ENCODE data around the gene HOXD10. TPM values are rescaled to one million over a fixed set of nuclear protein-coding genes. Genes with fewer than 3 reads are reported as not detected.

Gene HOXD10
- total and polyA plus RNA-seq, 5 donors from 2014 or later, result not detected

- H3K4me3 ChIP-seq (ENCODE audit: low read depth, low read length), result no peak overlapping the region
- H3K9me3 Mint-ChIP-seq, result peaks cover 0 to 19% (median 5%) of the 10 kb centered on the region in 7 donors
Observed at GRCh38 chr2:176140513-176141317, 24.1 kb downstream of the HOXD10 start.

GRCh38 chr2:176142281-176142680 is 25.7 kb downstream of the HOXD10 start:
- Mint-ChIP-seq H3K4me3 (no peak overlapping the region), H3K36me3 (peaks cover 4% of the 10 kb centered on the region), H3K9me3 (peaks cover 0 to 18% (median 5%) of the 10 kb centered on the region in 7 donors), H3K27me3 (peaks cover 91% of the 10 kb centered on the region), H3K27ac (no peak overlapping the region), H3K4me1 (peaks cover 0 to 21% (median 14%) of the 10 kb centered on the region in 4 donors)
- no peak overlapping the region for H3K27ac ChIP-seq (ENCODE audit: insufficient read depth, low read length, poor library complexity, severe bottlenecking)
- no peaks in the 10 kb centered on the region for H3K36me3 ChIP-seq (ENCODE audit: control insufficient read depth, insufficient read depth, low read length)
- peaks cover 66% of the 10 kb centered on the region for H3K27me3 ChIP-seq (ENCODE audit: control insufficient read depth, insufficient read depth, low read length)
- ATAC-seq (ENCODE audit: low read depth in 2 of 2) (no peak), DNase-seq (no peak)
- peaks cover 12% of the 10 kb centered on the region for H3K4me1 ChIP-seq (ENCODE audit: control insufficient read depth, insufficient read depth, low read length, poor library complexity, severe bottlenecking)
- H3K4me3 ChIP-seq (ENCODE audit: low read depth, low read length), result no peak overlapping the region
- H3K9me3 ChIP-seq (ENCODE audit: control insufficient read depth in 2 of 2, low read length in 2 of 2), result peaks cover 4 to 8% of the 10 kb centered on the region in 2 experiments

More at GRCh38 chr2:176140513-176141317, 24.1 kb downstream of the HOXD10 start:
- DNase-seq, result peak; percentile 30 to 71 (median 50)
- Mint-ChIP-seq H3K4me3 (peak overlapping the region in 3 of 4 donors; percentile 36 to 46 (median 38)), H3K36me3 (peaks cover 4% of the 10 kb centered on the region), H3K27ac (peak overlapping the region in 2 of 3 donors; percentile 51 to 94), H3K4me1 (peaks cover 0 to 32% (median 17%) of the 10 kb centered on the region in 4 donors), H3K27me3 (peaks cover 88% of the 10 kb centered on the region)
- H3K9me3 ChIP-seq (ENCODE audit: control insufficient read depth in 2 of 2, low read length in 2 of 2), result peaks cover 4 to 10% of the 10 kb centered on the region in 2 experiments
- no peak overlapping the region for H3K27ac ChIP-seq (ENCODE audit: insufficient read depth, low read length, poor library complexity, severe bottlenecking)
- no peaks in the 10 kb centered on the region for H3K36me3 ChIP-seq (ENCODE audit: control insufficient read depth, insufficient read depth, low read length)
- peaks cover 60% of the 10 kb centered on the region for H3K27me3 ChIP-seq (ENCODE audit: control insufficient read depth, insufficient read depth, low read length)
- ATAC-seq (ENCODE audit: low read depth in 2 of 2), result peak; percentile 42 to 64
- H3K4me1 ChIP-seq (ENCODE audit: control insufficient read depth, insufficient read depth, low read length, poor library complexity, severe bottlenecking), result peaks cover 26% of the 10 kb centered on the region

GRCh38 chr2:176145085-176145969 is 28.7 kb downstream of the HOXD10 start:
- Histone ChIP-seq H3K27ac (ENCODE audit: insufficient read depth, low read length, poor library complexity, severe bottlenecking) (no peak overlapping the region), H3K4me1 (ENCODE audit: control insufficient read depth, insufficient read depth, low read length, poor library complexity, severe bottlenecking) (peaks cover 8% of the 10 kb centered on the region), H3K4me3 (ENCODE audit: low read depth, low read length) (no peak overlapping the region), H3K9me3 (ENCODE audit: control insufficient read depth in 2 of 2, low read length in 2 of 2) (peaks cover 0 to under 1% of the 10 kb centered on the region in 2 experiments), H3K27me3 (ENCODE audit: control insufficient read depth, insufficient read depth, low read length) (peaks cover 51% of the 10 kb centered on the region), H3K36me3 (ENCODE audit: control insufficient read depth, insufficient read depth, low read length) (no peaks in the 10 kb centered on the region)
- Mint-ChIP-seq H3K36me3 (no peaks in the 10 kb centered on the region), H3K4me1 (peaks cover 0 to 14% (median 3%) of the 10 kb centered on the region in 4 donors), H3K9me3 (peaks cover 0 to 9% (median 0%) of the 10 kb centered on the region in 7 donors), H3K4me3 (no peak overlapping the region), H3K27ac (no peak overlapping the region), H3K27me3 (peaks cover 88% of the 10 kb centered on the region)
- no peak for DNase-seq
- no peak for ATAC-seq (ENCODE audit: low read depth in 2 of 2)

- DNase-seq (no peak), ATAC-seq (ENCODE audit: low read depth in 2 of 2) (no peak)
- H3K4me3 ChIP-seq (ENCODE audit: low read depth, low read length), result no peak overlapping the region
- Mint-ChIP-seq H3K27me3 (peaks cover 90% of the 10 kb centered on the region), H3K4me1 (peaks cover 0 to 13% (median 2%) of the 10 kb centered on the region in 4 donors), H3K9me3 (peaks cover 0 to 9% (median 0%) of the 10 kb centered on the region in 7 donors), H3K27ac (no peak overlapping the region), H3K4me3 (no peak overlapping the region), H3K36me3 (no peaks in the 10 kb centered on the region)
- no peak overlapping the region for H3K27ac ChIP-seq (ENCODE audit: insufficient read depth, low read length, poor library complexity, severe bottlenecking)
- peaks cover 0 to 4% of the 10 kb centered on the region in 2 experiments for H3K9me3 ChIP-seq (ENCODE audit: control insufficient read depth in 2 of 2, low read length in 2 of 2)
- H3K27me3 ChIP-seq (ENCODE audit: control insufficient read depth, insufficient read depth, low read length), result peaks cover 48% of the 10 kb centered on the region
- peaks cover under 1% of the 10 kb centered on the region for H3K4me1 ChIP-seq (ENCODE audit: control insufficient read depth, insufficient read depth, low read length, poor library complexity, severe bottlenecking)
- no peaks in the 10 kb centered on the region for H3K36me3 ChIP-seq (ENCODE audit: control insufficient read depth, insufficient read depth, low read length)
Observed at GRCh38 chr2:176146101-176146500, 29.5 kb downstream of the HOXD10 start.

DNA sequence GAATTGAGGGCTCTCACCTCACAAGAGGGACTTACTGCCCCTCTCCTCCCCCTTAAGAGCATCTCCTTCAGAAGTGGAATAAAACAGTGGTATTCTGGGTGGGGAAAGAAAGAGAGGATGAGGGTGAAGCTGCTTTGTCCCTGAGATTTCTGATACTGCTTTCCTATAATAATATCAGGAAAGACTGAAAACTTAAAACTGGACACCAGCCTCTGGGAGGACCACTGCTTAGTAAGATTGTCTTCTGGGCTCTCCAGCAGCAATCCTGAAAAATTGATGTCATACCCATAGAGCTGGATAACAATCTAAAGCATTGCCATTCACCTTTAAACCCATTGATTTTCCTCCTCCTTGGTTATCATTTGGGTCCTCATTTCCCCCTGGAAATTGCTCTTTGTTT is 30.1 kb downstream of the HOXD10 start:
- Histone ChIP-seq H3K27ac (ENCODE audit: insufficient read depth, low read length, poor library complexity, severe bottlenecking) (no peak overlapping the region), H3K4me3 (ENCODE audit: low read depth, low read length) (no peak overlapping the region), H3K27me3 (ENCODE audit: control insufficient read depth, insufficient read depth, low read length) (peaks cover 47% of the 10 kb centered on the region), H3K9me3 (ENCODE audit: control insufficient read depth in 2 of 2, low read length in 2 of 2) (peaks cover 0 to 4% of the 10 kb centered on the region in 2 experiments), H3K4me1 (ENCODE audit: control insufficient read depth, insufficient read depth, low read length, poor library complexity, severe bottlenecking) (no peaks in the 10 kb centered on the region), H3K36me3 (ENCODE audit: control insufficient read depth, insufficient read depth, low read length) (no peaks in the 10 kb centered on the region)
- peaks cover 0 to 9% (median 0%) of the 10 kb centered on the region in 7 donors for H3K9me3 Mint-ChIP-seq
- H3K27me3 Mint-ChIP-seq, result peaks cover 89% of the 10 kb centered on the region
- no peak overlapping the region for H3K4me3 Mint-ChIP-seq
- H3K36me3 Mint-ChIP-seq, result no peaks in the 10 kb centered on the region
- H3K4me1 Mint-ChIP-seq, result peaks cover 0 to 14% (median 0%) of the 10 kb centered on the region in 4 donors
- no peak overlapping the region for H3K27ac Mint-ChIP-seq
- DNase-seq (no peak), ATAC-seq (ENCODE audit: low read depth in 2 of 2) (no peak)

DNA sequence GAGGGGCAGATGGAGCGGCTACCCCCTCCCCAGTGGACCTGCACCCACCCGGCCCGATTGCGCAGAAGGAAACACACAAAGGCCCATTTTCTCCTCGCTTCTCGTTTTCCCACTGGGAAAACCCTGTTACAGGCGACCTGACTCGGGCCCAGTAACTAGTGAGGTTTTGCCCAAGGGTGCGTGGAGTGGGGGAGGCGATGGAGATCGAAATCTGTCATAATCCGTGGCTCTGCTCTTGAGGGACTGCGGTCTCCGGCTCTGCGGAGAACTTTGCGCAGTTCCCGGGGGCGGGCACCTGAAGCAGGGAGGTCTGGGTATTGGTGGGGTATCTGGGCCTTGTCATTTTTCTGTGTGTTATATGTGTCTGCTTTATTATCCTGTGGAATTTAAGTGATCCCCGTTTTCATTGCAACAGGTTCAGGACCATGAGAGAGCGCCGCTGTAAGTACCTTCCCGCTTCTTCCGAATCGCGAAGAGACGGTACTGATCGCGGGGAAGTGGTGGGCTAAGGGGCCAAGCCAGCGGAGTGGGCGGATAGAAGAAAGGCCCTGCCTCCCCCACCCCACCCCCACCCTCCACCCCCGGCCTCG is 30.7 kb downstream of the HOXD10 start:
- H3K27ac ChIP-seq (ENCODE audit: insufficient read depth, low read length, poor library complexity, severe bottlenecking), result no peak overlapping the region
- peaks cover 0 to 9% (median 0%) of the 10 kb centered on the region in 7 donors for H3K9me3 Mint-ChIP-seq
- H3K27ac Mint-ChIP-seq, result peak overlapping the region in 1 of 3 donors; percentile 23
- H3K27me3 ChIP-seq (ENCODE audit: control insufficient read depth, insufficient read depth, low read length), result peaks cover 41% of the 10 kb centered on the region
- H3K9me3 ChIP-seq (ENCODE audit: control insufficient read depth in 2 of 2, low read length in 2 of 2), result peaks cover 0 to 4% of the 10 kb centered on the region in 2 experiments
- no peaks in the 10 kb centered on the region for H3K36me3 Mint-ChIP-seq
- DNase-seq (no peak), ATAC-seq (ENCODE audit: low read depth in 2 of 2) (no peak)
- no peaks in the 10 kb centered on the region for H3K4me1 ChIP-seq (ENCODE audit: control insufficient read depth, insufficient read depth, low read length, poor library complexity, severe bottlenecking)
- no peaks in the 10 kb centered on the region for H3K36me3 ChIP-seq (ENCODE audit: control insufficient read depth, insufficient read depth, low read length)
- peaks cover 0 to 14% (median 0%) of the 10 kb centered on the region in 4 donors for H3K4me1 Mint-ChIP-seq
- H3K27me3 Mint-ChIP-seq, result peaks cover 85% of the 10 kb centered on the region
- no peak overlapping the region for H3K4me3 Mint-ChIP-seq
- no peak overlapping the region for H3K4me3 ChIP-seq (ENCODE audit: low read depth, low read length)

DNA sequence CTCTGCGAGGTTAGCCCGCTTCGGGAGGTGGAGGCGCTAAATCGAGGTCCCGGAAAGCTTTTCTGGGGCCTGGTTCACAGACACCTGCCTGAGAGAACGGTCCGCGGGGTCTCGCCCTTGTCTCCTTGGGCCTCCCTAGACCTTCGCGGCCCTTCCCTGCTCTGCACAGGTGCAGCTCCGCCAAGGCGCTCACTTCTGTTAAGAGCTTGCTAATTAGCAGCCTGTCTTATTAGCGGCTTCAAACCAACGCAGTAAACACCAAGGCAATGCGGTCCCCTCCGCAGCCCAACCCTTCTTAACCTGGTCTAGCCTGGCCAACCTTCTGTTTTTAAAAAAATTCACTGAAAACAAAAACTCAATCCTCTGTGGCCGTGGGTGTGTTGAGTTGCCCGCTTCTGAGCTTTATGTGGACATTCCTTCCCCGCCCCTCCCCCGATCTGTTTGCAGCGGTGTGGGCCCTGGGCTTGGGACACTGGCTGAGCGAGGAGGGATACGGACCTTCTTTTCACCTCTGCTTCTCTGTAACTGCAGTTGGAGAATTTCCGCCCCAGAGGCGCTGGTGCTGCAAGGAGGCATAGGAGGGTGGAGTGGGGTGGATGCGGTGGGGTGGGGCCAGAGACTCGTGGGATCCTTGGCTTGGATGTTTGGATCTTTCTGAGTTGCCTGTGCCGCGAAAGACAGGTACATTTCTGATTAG is 31.4 kb downstream of the HOXD10 start:
- no peak overlapping the region for H3K4me3 Mint-ChIP-seq

More for the DNA sequence above, 31.4 kb downstream of the HOXD10 start:
- Mint-ChIP-seq H3K36me3 (no peaks in the 10 kb centered on the region), H3K9me3 (peaks cover 0 to 8% (median 0%) of the 10 kb centered on the region in 7 donors), H3K27ac (no peak overlapping the region), H3K27me3 (peaks cover 89% of the 10 kb centered on the region), H3K4me1 (peaks cover 0 to 14% (median 0%) of the 10 kb centered on the region in 4 donors)
- no peaks in the 10 kb centered on the region for H3K36me3 ChIP-seq (ENCODE audit: control insufficient read depth, insufficient read depth, low read length)
- ATAC-seq (ENCODE audit: low read depth in 2 of 2), result no peak
- no peaks in the 10 kb centered on the region for H3K4me1 ChIP-seq (ENCODE audit: control insufficient read depth, insufficient read depth, low read length, poor library complexity, severe bottlenecking)
- peaks cover 0 to 4% of the 10 kb centered on the region in 2 experiments for H3K9me3 ChIP-seq (ENCODE audit: control insufficient read depth in 2 of 2, low read length in 2 of 2)
- peaks cover 41% of the 10 kb centered on the region for H3K27me3 ChIP-seq (ENCODE audit: control insufficient read depth, insufficient read depth, low read length)
- no peak overlapping the region for H3K4me3 ChIP-seq (ENCODE audit: low read depth, low read length)
- no peak overlapping the region for H3K27ac ChIP-seq (ENCODE audit: insufficient read depth, low read length, poor library complexity, severe bottlenecking)
- DNase-seq, result no peak

Data from CD4-positive, CD25-positive, alpha-beta regulatory T cell (primary cell).